Activated CD8-positive, alpha-beta memory T cell treated with anti-CD3 and anti-CD28 coated beads, Interleukin-2, amount 50 U/mL, for 24 hours (primary cell): ENCODE results near the gene ASB13.
"Not testable (repeated sequence)": the region's sequence is repeated elsewhere in the genome, so short reads cannot be mapped to it uniquely, and the experiment has no call there.

ENCODE experiments used
- DNase-seq: peaks from one replicate; pipeline ENCODE4 v3.0.0-alpha.2; 2020; ENCODE audit errors: extremely low read depth

ASB13 gene

DNA sequence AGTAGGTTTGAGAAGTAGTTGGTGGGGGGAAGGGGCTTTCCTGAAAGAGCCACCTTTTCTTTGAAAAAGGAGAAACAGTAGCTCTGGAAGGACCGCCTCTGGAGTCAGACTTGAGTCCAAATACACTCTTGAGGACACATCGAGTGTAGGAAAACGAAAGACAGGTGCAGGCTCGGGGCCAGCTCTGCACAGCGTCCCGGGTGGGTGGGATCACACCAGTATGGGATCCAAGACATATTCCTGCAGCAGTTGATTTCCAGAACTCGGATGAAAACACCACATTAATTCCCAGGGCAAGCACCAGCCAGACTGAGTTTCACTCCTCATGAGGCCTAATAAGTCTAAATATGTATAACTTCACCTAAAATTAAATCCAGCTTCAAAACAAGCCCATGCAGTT lies 61.4 kb downstream of the ASB13 start:
- DNase-seq = no peak

GRCh38 chr10:5604236-5604925 lies 62.0 kb downstream of the ASB13 start:
- no peak for DNase-seq

DNA sequence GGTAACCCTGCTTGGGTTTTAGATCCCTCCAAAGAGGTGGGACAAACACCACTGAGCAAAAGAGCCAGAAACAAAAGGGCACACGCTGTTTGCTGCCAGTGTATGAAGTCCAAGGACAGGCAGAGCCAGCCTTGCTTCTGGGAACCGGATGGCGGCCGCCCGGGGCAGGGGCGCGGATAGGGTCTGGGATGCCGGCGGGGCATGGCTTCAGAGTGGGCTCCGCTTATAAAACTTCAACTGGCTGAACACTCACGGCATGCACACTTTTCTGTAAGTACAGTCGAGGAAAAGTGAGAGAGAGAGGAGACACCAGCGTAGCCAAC lies 62.6 kb downstream of the ASB13 start:
- DNase-seq = no peak

- DNase-seq = no peak
Observed at GRCh38 chr10:5603091-5603847, 63.1 kb downstream of the ASB13 start.

DNA sequence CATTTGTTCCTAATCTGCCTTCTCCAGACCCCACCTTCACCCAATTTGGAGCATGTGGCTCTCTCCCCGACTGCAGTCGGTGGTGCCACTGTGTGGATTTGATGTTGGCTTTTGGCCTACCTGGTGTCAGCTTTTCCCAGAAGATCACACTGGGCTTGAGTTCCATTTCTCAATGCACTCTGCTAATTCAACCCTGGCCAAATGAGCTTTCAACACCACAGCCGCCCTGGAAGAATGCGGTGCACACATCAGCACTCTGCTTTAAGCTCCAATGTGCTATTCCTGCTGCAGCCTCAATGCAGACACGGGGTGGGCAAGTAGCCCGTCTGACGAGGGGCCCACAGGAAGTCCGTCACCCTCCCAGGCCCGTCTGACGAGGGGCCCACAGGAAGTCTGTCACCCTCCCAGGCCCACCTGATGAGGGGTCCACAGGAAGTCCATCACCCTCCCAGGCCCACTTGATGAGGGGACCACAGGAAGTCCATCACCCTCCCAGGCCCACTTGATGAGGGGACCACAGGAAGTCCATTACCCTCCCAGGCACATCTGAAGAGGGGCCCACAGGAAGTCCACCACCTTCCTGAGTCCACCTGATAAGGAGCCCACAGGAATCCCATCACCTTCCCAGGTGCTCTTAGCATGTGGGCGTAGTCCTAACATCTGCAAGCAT lies 64.4 kb downstream of the ASB13 start:
- DNase-seq = no peak

GRCh38 chr10:5600908-5601307 lies 65.5 kb downstream of the ASB13 start:
- no peak for DNase-seq

DNA sequence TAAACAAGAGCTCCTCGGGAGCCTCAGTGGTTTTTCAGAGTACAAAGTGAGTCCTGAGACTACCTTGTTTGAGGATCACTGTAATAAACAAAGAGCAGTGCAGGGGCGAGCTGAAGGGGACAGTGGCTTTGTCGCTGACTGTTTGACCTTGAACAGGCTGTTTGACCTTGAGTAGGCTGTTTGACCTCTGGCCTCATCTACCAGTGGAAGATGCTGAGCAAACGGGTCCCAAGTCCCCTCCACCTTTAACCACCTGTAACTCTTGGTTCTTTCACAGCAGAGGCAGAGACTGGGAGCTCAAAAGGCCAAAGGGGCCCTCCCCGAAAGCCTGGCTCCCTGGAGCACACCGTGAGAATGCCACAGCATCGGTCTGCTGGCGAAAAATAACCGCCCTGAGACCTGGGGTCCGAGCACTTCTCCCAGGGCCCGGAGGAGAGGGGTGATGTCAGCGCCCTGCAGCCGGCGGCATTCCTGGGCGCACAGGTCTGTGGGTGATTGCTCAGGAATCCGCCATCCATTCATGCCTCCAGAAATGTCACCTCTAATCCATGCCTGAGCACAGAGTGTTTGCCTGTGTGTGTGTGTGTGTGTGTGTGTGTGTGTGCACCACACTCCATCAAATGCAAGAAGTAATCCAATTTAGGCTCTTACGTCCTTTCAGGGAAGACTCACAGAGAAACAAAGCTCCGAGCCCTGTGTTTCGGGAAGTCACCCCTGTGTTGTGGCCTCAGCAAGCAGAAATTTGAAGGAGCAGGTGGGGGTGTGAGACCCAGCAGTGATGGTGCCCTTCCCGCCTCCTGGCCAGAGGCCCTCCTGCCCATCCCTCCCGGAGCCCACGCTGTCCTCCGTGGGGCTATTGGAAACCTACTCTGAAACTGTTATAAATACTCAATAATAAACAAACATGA lies 66.5 kb downstream of the ASB13 start:
- DNase-seq = no peak

DNA sequence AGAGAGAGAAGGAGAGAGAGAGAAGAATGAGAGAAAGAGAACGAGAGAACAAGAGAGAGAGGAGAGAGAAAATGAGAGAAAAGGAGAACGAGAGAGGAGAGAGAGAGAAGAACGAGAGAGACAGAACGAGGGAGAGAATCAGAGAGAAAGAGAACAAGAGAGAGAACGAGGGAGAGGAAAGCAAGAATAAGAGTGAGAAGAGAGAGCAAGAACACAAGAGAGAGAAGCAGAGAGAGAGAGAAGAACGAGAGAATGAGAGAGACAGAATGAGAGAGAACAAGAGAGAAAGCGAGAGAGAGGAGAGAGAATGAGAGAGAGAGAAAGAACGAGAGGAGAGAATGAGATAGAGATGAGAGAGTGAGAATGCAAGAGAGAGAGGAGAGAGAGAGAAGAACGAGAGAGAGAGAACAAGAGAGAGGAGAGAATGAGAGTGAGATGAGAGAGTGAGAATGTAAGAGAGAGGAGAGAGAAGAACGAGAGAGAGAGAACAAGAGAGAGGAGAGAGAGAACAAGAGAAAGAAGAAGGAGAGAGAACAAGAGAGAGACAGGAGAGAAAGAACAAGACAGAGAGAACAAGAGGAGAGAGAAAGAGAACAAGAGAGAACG lies 68.2 kb downstream of the ASB13 start:
- DNase-seq = no peak

- DNase-seq = no peak
Observed at GRCh38 chr10:5596611-5597341, 69.6 kb downstream of the ASB13 start.

DNA sequence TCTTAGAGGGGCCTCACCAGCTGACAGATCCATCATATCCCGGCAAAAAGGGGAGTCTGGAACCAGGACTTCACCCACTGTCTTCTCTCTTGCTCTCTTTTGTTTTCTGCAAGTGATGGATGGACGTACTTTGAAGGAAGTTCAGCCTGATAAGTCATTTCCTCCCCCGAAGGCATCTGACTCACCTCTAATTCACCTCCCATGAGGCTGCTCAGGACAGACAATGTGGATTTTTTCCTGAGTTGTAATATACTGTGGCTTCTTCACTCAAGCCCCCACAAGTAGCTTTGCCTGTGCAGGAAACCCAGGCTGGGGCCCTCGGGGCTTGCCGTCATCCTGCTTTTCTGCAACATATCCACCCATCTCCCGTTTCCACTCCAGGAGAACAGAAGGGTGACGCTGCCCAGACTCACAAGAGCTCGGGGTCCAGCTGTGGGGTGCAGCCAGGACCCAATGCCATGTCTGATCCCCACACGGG lies 70.4 kb downstream of the ASB13 start:
- no peak for DNase-seq

GRCh38 chr10:5595591-5595990 lies 70.8 kb downstream of the ASB13 start:
- no peak for DNase-seq

DNA sequence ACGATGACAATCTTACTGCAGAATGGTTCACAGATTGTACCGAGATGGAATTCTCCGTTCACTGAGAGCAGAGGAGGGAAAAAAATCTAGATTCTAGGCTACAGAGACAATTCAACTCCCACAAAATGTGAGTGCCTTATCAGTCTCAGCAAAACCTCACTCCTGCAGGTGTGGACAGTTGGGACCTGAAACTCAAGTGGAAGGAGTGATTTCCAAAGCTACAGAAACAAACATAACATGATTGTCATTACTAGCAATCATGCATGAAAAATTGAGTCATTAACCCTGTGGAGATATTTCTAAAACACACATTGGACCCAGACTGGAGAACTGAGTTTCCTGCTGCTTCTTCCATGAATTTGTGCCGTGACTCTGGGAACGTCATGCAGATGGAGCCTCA lies 71.3 kb downstream of the ASB13 start:
- no peak for DNase-seq

DNA sequence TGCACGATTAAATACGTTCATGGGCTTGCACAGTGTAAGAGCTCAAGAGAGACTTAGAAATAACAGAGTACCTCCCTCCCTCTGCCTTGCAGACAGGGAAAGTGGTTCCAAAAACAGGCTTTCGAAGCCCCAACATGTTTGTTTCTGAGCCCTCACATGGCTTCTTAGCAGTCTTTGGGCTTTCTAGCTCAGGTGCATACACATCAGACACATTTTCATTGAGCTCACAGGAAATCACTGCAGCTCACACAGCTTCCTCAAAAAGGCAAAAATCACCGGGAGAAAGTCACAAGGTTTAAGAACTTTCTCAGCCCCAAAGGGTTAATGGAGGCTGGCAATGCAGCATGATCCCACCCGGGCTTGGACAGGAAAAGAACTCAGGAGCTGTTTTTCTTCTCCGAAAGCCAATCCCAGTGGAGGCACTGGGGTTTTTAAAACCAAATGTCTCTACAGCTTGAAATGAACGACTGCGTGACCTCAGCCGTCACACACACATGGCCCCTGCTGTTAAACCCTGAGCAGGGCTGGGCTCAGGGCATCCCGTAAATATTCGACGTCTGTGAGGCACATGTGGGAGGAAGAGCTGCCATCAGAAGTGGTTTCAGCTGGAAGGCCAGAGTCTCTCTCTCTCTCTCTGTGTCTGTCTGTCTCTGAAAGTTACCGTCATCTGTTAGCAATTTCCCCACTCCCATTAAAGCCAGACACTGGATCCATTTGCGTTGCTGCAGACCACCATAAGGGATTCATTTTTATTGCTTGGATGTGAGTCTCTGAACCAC lies 71.9 kb downstream of the ASB13 start:
- DNase-seq = no peak

GRCh38 chr10:5593347-5593746 lies 73.0 kb downstream of the ASB13 start:
- DNase-seq = not testable (repeated sequence)

- DNase-seq = no peak
Observed at GRCh38 chr10:5592070-5592469, 74.3 kb downstream of the ASB13 start.

GRCh38 chr10:5591336-5591824 lies 75.0 kb downstream of the ASB13 start:
- no peak for DNase-seq

DNA sequence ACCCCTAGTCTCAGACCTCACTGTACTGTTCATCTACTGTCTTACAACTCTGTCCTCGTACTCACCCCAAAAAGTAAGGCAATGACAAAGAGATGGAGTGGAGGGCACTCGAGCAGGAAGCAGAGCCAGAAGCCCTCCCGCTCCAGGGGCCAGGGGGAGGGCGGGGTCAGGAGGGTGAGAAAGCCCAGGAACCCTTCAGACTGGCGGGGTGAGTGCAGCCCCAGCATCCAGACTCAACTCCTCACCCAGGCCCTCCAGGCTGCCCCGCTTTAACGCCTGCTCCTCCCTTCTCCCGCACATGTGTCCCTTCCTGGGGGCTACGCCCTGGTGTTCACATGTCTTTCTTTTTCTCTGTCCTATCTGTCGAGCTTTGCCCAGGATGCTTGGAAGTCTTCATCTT lies 75.6 kb downstream of the ASB13 start:
- no peak for DNase-seq

- DNase-seq = no peak
Observed at GRCh38 chr10:5589661-5590511, 76.5 kb downstream of the ASB13 start.
